HCT116 (cell line): Measurements from ENCODE around the gene RCE1. TPM values are rescaled to one million over a fixed set of nuclear protein-coding genes. Genes with fewer than 3 reads are reported as not detected.

ENCODE experiments used
- ATAC-seq: fragments of 200-7000 bp; cut with Tn5 transposase; 2 replicates; pipeline ENCODE4 v1.9.1; 2020; ENCODE audit warnings: mild to moderate bottlenecking, moderate library complexity
- BruUV-seq: library from RNA; stranded (reverse); fragments of 400-500 nt; replicated peaks from 2 replicates; lab custom pipeline; 2021; lab: Mats Ljungman, UMichigan
- CTCF ChIA-PET: fragments of 300-600 bp; sonication (Branson Sonifier 250); formaldehyde crosslinking; loops from one replicate; lab custom pipeline; 2021; ENCODE audit warnings: antibody characterized with exemption; lab: Charles Lee
- POLR2A ChIA-PET: fragments of 300-600, 350-600 bp; sonication (Branson Sonifier 250); formaldehyde crosslinking; loops from one replicate; lab custom pipeline; 2021; ENCODE audit warnings: antibody characterized with exemption; lab: Charles Lee
- RAD21 ChIA-PET, 2 experiments: fragments of 300-600 bp; sonication (Branson Sonifier 250); formaldehyde crosslinking; loops; one replicate each; lab custom pipeline; 2023; ENCODE audit warnings: low total read pairs in 2 of 2; ENCODE audit not compliant: uncharacterized antibody in 2 of 2, unreplicated experiment in 2 of 2, low non-redundant PET in 1 of 2; lab: Charles Lee
- DNase-seq: peaks from one replicate; pipeline ENCODE4 v3.0.0-alpha.2; 2010; ENCODE audit warnings: low read depth, low spot score
- H2AFZ ChIP-seq: fragments of 200-600 bp; shearing (Covaris generic), sonication (generic); 2 replicates; pipeline ENCODE4 v1.6.1; 2017; ENCODE audit warnings: low read depth, mixed run types, mixed read lengths, antibody characterized with exemption, low read length; ENCODE audit not compliant: poor library complexity, severe bottlenecking
- H3K27ac ChIP-seq: 2 replicates; pipeline ENCODE4 v1.5.1; 2012; ENCODE audit warnings: low read depth, low read length
- H3K27me3 ChIP-seq: fragments of 200-600 bp; sonication (generic); 2 replicates; pipeline ENCODE4 v1.6.1; 2016; ENCODE audit warnings: mixed run types, low read length, mixed read lengths; ENCODE audit not compliant: insufficient read depth
- H3K36me3 ChIP-seq, 2 experiments: fragments of 200-500 bp in 1 of 2; fragments of 200-600 bp in 1 of 2; sonication (Bioruptor generic) in 1 of 2; sonication (generic) in 1 of 2; 2 replicates each; pipeline versions ENCODE4 v1.5.1 to v1.6.1; 2014 to 2016; ENCODE audit warnings: low read length in 2 of 2, inconsistent platforms in 1 of 2, mixed read lengths in 1 of 2, mixed run types in 1 of 2; ENCODE audit not compliant: insufficient read depth in 2 of 2, control insufficient read depth in 1 of 2
- H3K4me1 ChIP-seq, 2 experiments: fragments of 200-600 bp in 1 of 2; sonication (generic) in 1 of 2; 2 replicates each; pipeline versions ENCODE4 v1.5.1 to v1.6.1; 2012 to 2017; ENCODE audit warnings: low read length in 2 of 2, inconsistent platforms in 1 of 2, mild to moderate bottlenecking in 1 of 2, mixed read lengths in 1 of 2, mixed run types in 1 of 2, moderate library complexity in 1 of 2; ENCODE audit not compliant: insufficient read depth in 2 of 2, control insufficient read depth in 1 of 2
- H3K4me2 ChIP-seq: fragments of 200-600 bp; sonication (generic); 2 replicates; pipeline ENCODE4 v1.6.1; 2017; ENCODE audit warnings: mixed run types, low read length, mixed read lengths
- H3K4me3 ChIP-seq, 2 experiments: fragments of 200-600 bp in 1 of 2; sonication (generic) in 1 of 2; replicated peaks in 1 of 2; 2 replicates each; pipeline ENCODE4 v1.5.1; 2011 to 2016; ENCODE audit warnings: low read length in 2 of 2, control low read depth in 1 of 2, low read depth in 1 of 2, mild to moderate bottlenecking in 1 of 2, mixed read lengths in 1 of 2, mixed run types in 1 of 2
- H3K79me2 ChIP-seq: fragments of 200-600 bp; sonication (generic); 2 replicates; pipeline ENCODE4 v1.6.1; 2017; ENCODE audit warnings: mild to moderate bottlenecking, mixed run types, low read length, moderate library complexity, mixed read lengths; ENCODE audit not compliant: insufficient read depth
- H3K9ac ChIP-seq: fragments of 200-600 bp; sonication (generic); 2 replicates; pipeline ENCODE4 v1.6.1; 2016; ENCODE audit warnings: low read length, mixed read lengths
- H3K9me2 ChIP-seq: fragments of 200-600 bp; sonication (generic), shearing (Covaris generic); 2 replicates; pipeline ENCODE4 v1.6.1; 2017; ENCODE audit warnings: mixed run types, mild to moderate bottlenecking, moderate library complexity; ENCODE audit not compliant: insufficient read depth
- H3K9me3 ChIP-seq, 2 experiments: fragments of 200-500 bp in 1 of 2; fragments of 200-600 bp in 1 of 2; sonication (Bioruptor generic) in 1 of 2; sonication (generic) in 1 of 2; 2 replicates each; pipeline ENCODE4 v1.6.1; 2014 to 2017; ENCODE audit warnings: low read length in 2 of 2, mixed read lengths in 2 of 2, inconsistent platforms in 1 of 2, low read depth in 1 of 2, mild to moderate bottlenecking in 1 of 2, mixed run types in 1 of 2, moderate library complexity in 1 of 2; ENCODE audit not compliant: control insufficient read depth in 1 of 2, insufficient read depth in 1 of 2
- H4K20me1 ChIP-seq: fragments of 200-600 bp; sonication (generic), shearing (Covaris generic); 2 replicates; pipeline ENCODE4 v1.6.1; 2017; ENCODE audit warnings: mixed run types, mild to moderate bottlenecking, moderate library complexity; ENCODE audit not compliant: insufficient read depth
- CBX3 ChIP-seq: IDR thresholded peaks from 2 replicates; pipeline ENCODE4 v1.6.1; 2012; ENCODE audit warnings: low read depth
- EGR1 ChIP-seq: IDR thresholded peaks from 2 replicates; pipeline ENCODE4 v1.6.1; 2012; ENCODE audit warnings: low read depth
- FOSL1 ChIP-seq: IDR thresholded peaks from 2 replicates; pipeline ENCODE4 v1.6.1; 2012; ENCODE audit warnings: low read depth
- POLR2AphosphoS5 ChIP-seq: IDR thresholded peaks from 2 replicates; pipeline ENCODE4 v1.6.1; 2011; ENCODE audit warnings: mild to moderate bottlenecking, low read depth, low read length, moderate library complexity
- REST ChIP-seq: IDR thresholded peaks from 2 replicates; pipeline ENCODE4 v1.6.1; 2012; ENCODE audit warnings: low read depth
- SP1 ChIP-seq: IDR thresholded peaks from 2 replicates; pipeline ENCODE4 v1.6.1; 2012; ENCODE audit warnings: low read depth
- YY1 ChIP-seq: IDR thresholded peaks from 2 replicates; pipeline ENCODE4 v1.6.1; 2011; ENCODE audit warnings: low read length, low read depth, moderate library complexity, mild to moderate bottlenecking; ENCODE audit not compliant: insufficient replicate concordance; ENCODE audit errors: extremely low read depth
- ZFX ChIP-seq: fragments of 450-650 bp; IDR thresholded peaks from 2 replicates; pipeline ENCODE4 v1.6.1; 2017
- ZNF274 ChIP-seq: fragments of 200-500 bp; sonication (Bioruptor generic); IDR thresholded peaks from 2 replicates; pipeline ENCODE4 v1.6.1; 2014; ENCODE audit warnings: mild to moderate bottlenecking, low read depth, low read length, inconsistent platforms
- intact Hi-C: fragments of 100-400 bp; cut with micrococcal nuclease; formaldehyde crosslinking; loops from 2 replicates; pipeline ENCODE4 v1.10.0; 2022
- total RNA-seq: library from RNA; stranded (reverse); gene quantifications from one replicate; pipeline ENCODE4 v1.2.1, GENCODE V29; 2021; ENCODE audit not compliant: unreplicated experiment
- TF ChIP-seq, protein P1 (sequence below): IDR thresholded peaks from 2 replicates; pipeline ENCODE4 v1.6.1; 2011; ENCODE audit warnings: mild to moderate bottlenecking, low read length, moderate library complexity; ENCODE audit not compliant: insufficient replicate concordance; ENCODE audit errors: extremely low read depth
- TF ChIP-seq, protein P2 (sequence below): IDR thresholded peaks from 2 replicates; pipeline ENCODE4 v1.6.1; 2012

RCE1 gene
- total RNA-seq, 1 experiment from 2014 or later = 35.3 TPM

GRCh38 chr11:66861038-66861773 is 18.0 kb downstream of the RCE1 start:
- no peak for DNase-seq
- intact Hi-C loops = no loop called here
- Histone ChIP-seq H3K27me3 (no peaks in the 10 kb centered on the region), H3K27ac (no peak overlapping the region), H3K4me3 (no peak overlapping the region), H3K9me3 (no peaks in the 10 kb centered on the region), H3K36me3 (peaks cover 0 to 4% of the 10 kb centered on the region in 2 experiments; a peak in 1 of 4 replicates), H3K4me1 (peaks cover 4 to 10% of the 10 kb centered on the region in 2 experiments; a peak in 3 of 4 replicates), H3K9ac (no peak overlapping the region), H3K79me2 (peaks cover 23% of the 10 kb centered on the region), H3K4me2 (no peak overlapping the region), H2AFZ (no peak overlapping the region), H3K9me2 (no peaks in the 10 kb centered on the region), H4K20me1 (no peaks in the 10 kb centered on the region)
- ATAC-seq = no peak
- no peak for TF ChIP-seq FOSL1
- TF ChIP-seq, protein P1, sequence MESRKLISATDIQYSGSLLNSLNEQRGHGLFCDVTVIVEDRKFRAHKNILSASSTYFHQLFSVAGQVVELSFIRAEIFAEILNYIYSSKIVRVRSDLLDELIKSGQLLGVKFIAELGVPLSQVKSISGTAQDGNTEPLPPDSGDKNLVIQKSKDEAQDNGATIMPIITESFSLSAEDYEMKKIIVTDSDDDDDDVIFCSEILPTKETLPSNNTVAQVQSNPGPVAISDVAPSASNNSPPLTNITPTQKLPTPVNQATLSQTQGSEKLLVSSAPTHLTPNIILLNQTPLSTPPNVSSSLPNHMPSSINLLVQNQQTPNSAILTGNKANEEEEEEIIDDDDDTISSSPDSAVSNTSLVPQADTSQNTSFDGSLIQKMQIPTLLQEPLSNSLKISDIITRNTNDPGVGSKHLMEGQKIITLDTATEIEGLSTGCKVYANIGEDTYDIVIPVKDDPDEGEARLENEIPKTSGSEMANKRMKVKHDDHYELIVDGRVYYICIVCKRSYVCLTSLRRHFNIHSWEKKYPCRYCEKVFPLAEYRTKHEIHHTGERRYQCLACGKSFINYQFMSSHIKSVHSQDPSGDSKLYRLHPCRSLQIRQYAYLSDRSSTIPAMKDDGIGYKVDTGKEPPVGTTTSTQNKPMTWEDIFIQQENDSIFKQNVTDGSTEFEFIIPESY = no peak
- no peak for TF ChIP-seq CBX3
- TF ChIP-seq SP1 = no peak
- TF ChIP-seq, protein P2, sequence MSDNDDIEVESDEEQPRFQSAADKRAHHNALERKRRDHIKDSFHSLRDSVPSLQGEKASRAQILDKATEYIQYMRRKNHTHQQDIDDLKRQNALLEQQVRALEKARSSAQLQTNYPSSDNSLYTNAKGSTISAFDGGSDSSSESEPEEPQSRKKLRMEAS = no peak
- TF ChIP-seq YY1 = no peak
- no peak for TF ChIP-seq POLR2AphosphoS5
- no peak for TF ChIP-seq REST
- no peak for TF ChIP-seq ZFX
- no peak for TF ChIP-seq EGR1
- no peak for TF ChIP-seq ZNF274
- BruUV-seq = no TSS peak
- RAD21 ChIA-PET = no interaction called here
- CTCF ChIA-PET = no interaction called here
- POLR2A ChIA-PET = no interaction called here
